NCI-H146 (cell line): ENCODE data around the gene HACE1.
"Not testable (repeated sequence)": the region's sequence is repeated elsewhere in the genome, so short reads cannot be mapped to it uniquely, and the experiment has no call there.

Experiments used
- DNase-seq: peaks from one replicate; lab custom pipeline; 2025; lab: John Stamatoyannopoulos, UW

The HACE1 gene

GRCh38 chr6:104737567-104737966, 122.2 kb downstream of the HACE1 start:
- DNase-seq = not testable (repeated sequence)

- DNase-seq = no peak
Measured at GRCh38 chr6:104736545-104736944, 123.2 kb downstream of the HACE1 start.

GRCh38 chr6:104730450-104730849, 129.3 kb downstream of the HACE1 start:
- no peak for DNase-seq

GRCh38 chr6:104729433-104729832, 130.3 kb downstream of the HACE1 start:
- DNase-seq = no peak

GRCh38 chr6:104728448-104728847, 131.3 kb downstream of the HACE1 start:
- DNase-seq = no peak

GRCh38 chr6:104718672-104719071, 141.0 kb downstream of the HACE1 start:
- DNase-seq = no peak

GRCh38 chr6:104716858-104717257, 142.9 kb downstream of the HACE1 start:
- DNase-seq = no peak

GRCh38 chr6:104714796-104715195, 144.9 kb downstream of the HACE1 start:
- DNase-seq = no peak

- DNase-seq = no peak
Measured at GRCh38 chr6:104713982-104714381, 145.7 kb downstream of the HACE1 start.

GRCh38 chr6:104711371-104711770, 148.3 kb downstream of the HACE1 start:
- no peak for DNase-seq

- DNase-seq = no peak
Measured at GRCh38 chr6:104710543-104711335, 149.0 kb downstream of the HACE1 start.

GRCh38 chr6:104705916-104706442, 153.7 kb downstream of the HACE1 start:
- no peak for DNase-seq

- DNase-seq = no peak
Measured at GRCh38 chr6:104705095-104705707, 154.5 kb downstream of the HACE1 start.

GRCh38 chr6:104704191-104704590, 155.5 kb downstream of the HACE1 start:
- DNase-seq = no peak

GRCh38 chr6:104702126-104702841, 157.4 kb downstream of the HACE1 start:
- no peak for DNase-seq

GRCh38 chr6:104700371-104701185, 159.1 kb downstream of the HACE1 start:
- DNase-seq = no peak

GRCh38 chr6:104699593-104700329, 160.0 kb downstream of the HACE1 start:
- no peak for DNase-seq

- DNase-seq = no peak
Measured at GRCh38 chr6:104698979-104699378, 160.7 kb downstream of the HACE1 start.

- no peak for DNase-seq
Measured at GRCh38 chr6:104692008-104692407, 167.7 kb downstream of the HACE1 start.

- no peak for DNase-seq
Measured at GRCh38 chr6:104689551-104690205, 170.0 kb downstream of the HACE1 start.
